MM.1S (cell line): ENCODE results near the gene NUFIP2.

Experiments
- DNase-seq: peaks from one replicate; pipeline ENCODE4 v3.0.0-alpha.2; 2015
- H2AFZ ChIP-seq: fragments of 300-600 bp; sonication (generic); 2 replicates; pipeline ENCODE4 v1.6.0; 2016; ENCODE audit warnings: antibody characterized with exemption, low read length
- H3F3A ChIP-seq: fragments of 300-600 bp; sonication (generic); 2 replicates; pipeline ENCODE4 v1.6.1; 2016; ENCODE audit warnings: mild to moderate bottlenecking, antibody characterized with exemption, low read length, moderate library complexity, mixed read lengths; ENCODE audit not compliant: insufficient read depth
- H3K27ac ChIP-seq: fragments of 300-600 bp; sonication (generic); 2 replicates; pipeline ENCODE4 v1.5.1; 2016; ENCODE audit warnings: mild to moderate bottlenecking, low read length
- H3K27me3 ChIP-seq: fragments of 300-600 bp; sonication (generic); replicated peaks from 2 replicates; pipeline ENCODE4 v1.6.0; 2016; ENCODE audit warnings: low read length; ENCODE audit not compliant: insufficient read depth
- H3K36me3 ChIP-seq: fragments of 300-600 bp; sonication (generic); replicated peaks from 2 replicates; pipeline ENCODE4 v1.6.1; 2016; ENCODE audit warnings: mild to moderate bottlenecking, low read length, mixed read lengths; ENCODE audit not compliant: insufficient read depth
- H3K4me1 ChIP-seq: fragments of 300-600 bp; sonication (generic); 2 replicates; pipeline ENCODE4 v1.6.1; 2016; ENCODE audit warnings: low read length, mixed read lengths
- H3K4me2 ChIP-seq: fragments of 300-600 bp; sonication (generic); 2 replicates; pipeline ENCODE4 v1.6.0; 2016; ENCODE audit warnings: low read depth, low read length
- H3K4me3 ChIP-seq: fragments of 300-600 bp; sonication (generic); 2 replicates; pipeline ENCODE4 v1.5.1; 2016; ENCODE audit warnings: low read length, mixed read lengths
- H3K79me2 ChIP-seq: fragments of 300-600 bp; sonication (generic); 2 replicates; pipeline ENCODE4 v1.6.1; 2016; ENCODE audit warnings: mixed run types, low read length, mixed read lengths
- H3K9ac ChIP-seq: fragments of 300-600 bp; sonication (generic); 2 replicates; pipeline ENCODE4 v1.6.1; 2016; ENCODE audit warnings: low read length, mixed read lengths
- H3K9me2 ChIP-seq: fragments of 300-600 bp; sonication (generic); replicated peaks from 2 replicates; pipeline ENCODE4 v1.6.1; 2016; ENCODE audit warnings: mild to moderate bottlenecking, low read length, mixed read lengths; ENCODE audit not compliant: insufficient read depth
- H3K9me3 ChIP-seq: fragments of 300-600 bp; sonication (generic); replicated peaks from 2 replicates; pipeline ENCODE4 v1.6.1; 2016; ENCODE audit warnings: mild to moderate bottlenecking, low read length, mixed read lengths; ENCODE audit not compliant: insufficient read depth
- H4K20me1 ChIP-seq: fragments of 300-600 bp; sonication (generic); 2 replicates; pipeline ENCODE4 v1.6.1; 2016; ENCODE audit warnings: mild to moderate bottlenecking, low read length, moderate library complexity, mixed read lengths; ENCODE audit not compliant: insufficient read depth
- EZH2 ChIP-seq: fragments of 300-600 bp; sonication (generic); optimal IDR thresholded peaks from 2 replicates; pipeline ENCODE3; 2017; ENCODE audit warnings: low read depth, mild to moderate bottlenecking, antibody characterized with exemption, low read length, mixed read lengths
- EZH2phosphoT487 ChIP-seq: fragments of 300-600 bp; sonication (generic); IDR thresholded peaks from 2 replicates; pipeline ENCODE4 v1.6.1; 2018; ENCODE audit warnings: antibody characterized with exemption, low read length
- TF ChIP-seq, protein P1 (sequence below): fragments of 300-600 bp; sonication (generic); IDR thresholded peaks from 2 replicates; pipeline ENCODE4 v1.5.1; 2016; ENCODE audit warnings: antibody characterized with exemption, low read length, mixed read lengths

The NUFIP2 gene

DNA sequence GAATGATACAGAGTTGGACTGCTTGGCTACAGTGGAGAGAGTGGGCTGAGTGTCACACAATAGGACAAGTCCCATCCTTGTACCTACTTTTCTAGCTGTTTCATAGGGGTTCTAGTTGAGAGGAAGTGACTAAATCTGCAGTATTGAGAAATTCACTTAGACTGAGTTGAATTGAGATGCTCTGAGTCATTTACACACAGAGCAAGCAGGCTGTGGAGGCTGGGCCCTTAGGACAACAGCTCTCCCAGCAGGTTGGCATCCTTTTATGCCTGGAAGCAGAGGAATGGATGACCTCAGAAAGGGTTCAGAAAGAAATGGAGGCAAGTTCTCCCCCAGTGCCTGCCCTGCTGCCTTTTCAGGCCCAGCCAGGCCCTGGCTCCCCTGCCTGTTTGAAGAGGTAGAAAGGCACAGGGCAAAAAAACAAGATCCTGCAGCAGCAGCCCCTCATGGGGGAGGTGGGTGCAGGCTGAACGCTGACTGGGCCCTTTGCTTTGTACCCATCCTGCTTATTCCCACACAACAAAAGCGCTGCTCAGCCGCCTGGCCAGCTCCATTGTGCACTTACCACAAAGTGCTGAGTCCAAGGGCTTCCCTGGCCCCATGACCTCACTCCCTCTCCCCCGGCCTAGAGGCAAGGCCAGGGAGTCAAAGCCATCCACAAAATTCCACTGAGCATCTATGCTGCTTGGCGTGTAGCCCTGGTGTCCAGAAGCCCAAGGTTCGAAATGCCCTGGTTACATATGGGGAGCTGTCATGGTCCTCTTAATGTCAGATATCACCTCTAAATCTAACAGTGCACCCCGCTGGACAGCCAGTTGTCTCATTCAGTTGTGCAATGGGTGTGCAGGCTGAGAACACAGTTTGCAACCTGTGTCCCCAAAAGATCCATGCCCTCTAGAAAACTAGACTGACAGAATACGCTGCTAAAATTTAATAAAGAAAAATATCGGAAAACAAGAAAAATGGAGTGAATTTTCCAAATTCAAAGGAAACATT, 52.7 kb downstream of the NUFIP2 start:
- Histone ChIP-seq H3K27ac (no peak overlapping the region), H4K20me1 (no peaks in the 10 kb centered on the region), H3K4me2 (no peak overlapping the region), H3F3A (no peaks in the 10 kb centered on the region), H3K4me3 (no peak overlapping the region), H3K36me3 (no peaks in the 10 kb centered on the region), H2AFZ (no peak overlapping the region), H3K9me3 (no peaks in the 10 kb centered on the region), H3K79me2 (no peaks in the 10 kb centered on the region), H3K4me1 (peaks cover 9% of the 10 kb centered on the region; the same call in 1 of the 2 replicates), H3K9ac (no peak overlapping the region), H3K9me2 (no peaks in the 10 kb centered on the region), H3K27me3 (no peaks in the 10 kb centered on the region)
- no peak for DNase-seq
- no peak for TF ChIP-seq EZH2phosphoT487
- TF ChIP-seq EZH2, result no peak
- TF ChIP-seq, protein P1, sequence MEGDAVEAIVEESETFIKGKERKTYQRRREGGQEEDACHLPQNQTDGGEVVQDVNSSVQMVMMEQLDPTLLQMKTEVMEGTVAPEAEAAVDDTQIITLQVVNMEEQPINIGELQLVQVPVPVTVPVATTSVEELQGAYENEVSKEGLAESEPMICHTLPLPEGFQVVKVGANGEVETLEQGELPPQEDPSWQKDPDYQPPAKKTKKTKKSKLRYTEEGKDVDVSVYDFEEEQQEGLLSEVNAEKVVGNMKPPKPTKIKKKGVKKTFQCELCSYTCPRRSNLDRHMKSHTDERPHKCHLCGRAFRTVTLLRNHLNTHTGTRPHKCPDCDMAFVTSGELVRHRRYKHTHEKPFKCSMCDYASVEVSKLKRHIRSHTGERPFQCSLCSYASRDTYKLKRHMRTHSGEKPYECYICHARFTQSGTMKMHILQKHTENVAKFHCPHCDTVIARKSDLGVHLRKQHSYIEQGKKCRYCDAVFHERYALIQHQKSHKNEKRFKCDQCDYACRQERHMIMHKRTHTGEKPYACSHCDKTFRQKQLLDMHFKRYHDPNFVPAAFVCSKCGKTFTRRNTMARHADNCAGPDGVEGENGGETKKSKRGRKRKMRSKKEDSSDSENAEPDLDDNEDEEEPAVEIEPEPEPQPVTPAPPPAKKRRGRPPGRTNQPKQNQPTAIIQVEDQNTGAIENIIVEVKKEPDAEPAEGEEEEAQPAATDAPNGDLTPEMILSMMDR, result no peak

DNA sequence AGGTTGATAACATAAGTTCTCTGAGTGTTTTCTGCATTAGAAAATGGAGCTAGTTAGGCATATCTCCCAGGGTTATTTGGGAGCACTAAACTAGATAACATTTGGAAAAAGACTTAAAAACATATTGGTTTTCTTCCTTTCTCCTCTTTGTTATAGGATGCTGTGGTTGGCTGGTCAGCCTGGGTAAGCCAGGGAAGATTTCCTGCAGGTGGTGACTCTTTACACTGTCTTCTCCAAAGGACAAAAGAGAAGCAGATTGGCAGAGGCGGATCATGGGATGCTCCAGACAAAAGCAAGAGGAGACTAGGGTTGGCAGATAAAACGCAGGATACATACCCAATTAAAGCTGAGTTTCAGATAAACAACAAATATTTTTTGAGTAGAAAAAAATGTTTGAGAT, 53.5 kb downstream of the NUFIP2 start:
- TF ChIP-seq, protein P1, result no peak
- TF ChIP-seq EZH2 (no peak), EZH2phosphoT487 (no peak)
- Histone ChIP-seq H3K9ac (no peak overlapping the region), H3K4me3 (no peak overlapping the region), H3F3A (no peaks in the 10 kb centered on the region), H3K27ac (no peak overlapping the region), H4K20me1 (no peaks in the 10 kb centered on the region), H3K9me2 (no peaks in the 10 kb centered on the region), H3K4me2 (no peak overlapping the region), H3K36me3 (no peaks in the 10 kb centered on the region), H3K9me3 (no peaks in the 10 kb centered on the region), H3K27me3 (no peaks in the 10 kb centered on the region), H3K79me2 (no peaks in the 10 kb centered on the region), H2AFZ (no peak overlapping the region), H3K4me1 (peaks cover 2% of the 10 kb centered on the region; the same call in 1 of the 2 replicates)
- no peak for DNase-seq

GRCh38 chr17:29238133-29238850, 55.7 kb downstream of the NUFIP2 start:
- no peaks in the 10 kb centered on the region for H3K9me2 ChIP-seq
- no peak overlapping the region for H2AFZ ChIP-seq
- H3K9me3 ChIP-seq, result no peaks in the 10 kb centered on the region
- H3K4me2 ChIP-seq, result no peak overlapping the region
- DNase-seq, result no peak
- no peaks in the 10 kb centered on the region for H3F3A ChIP-seq
- TF ChIP-seq, protein P1, result no peak
- no peak for TF ChIP-seq EZH2phosphoT487
- no peak for TF ChIP-seq EZH2
- H3K36me3 ChIP-seq, result no peaks in the 10 kb centered on the region
- H4K20me1 ChIP-seq, result no peaks in the 10 kb centered on the region
- H3K4me3 ChIP-seq, result no peak overlapping the region
- H3K4me1 ChIP-seq, result no peaks in the 10 kb centered on the region
- no peaks in the 10 kb centered on the region for H3K27me3 ChIP-seq
- H3K9ac ChIP-seq, result no peak overlapping the region
- H3K27ac ChIP-seq, result no peak overlapping the region
- H3K79me2 ChIP-seq, result no peaks in the 10 kb centered on the region
